Neural crest cell (in vitro differentiated cells): Measurements from ENCODE around the gene ACKR3. TPM values are rescaled to one million over a fixed set of nuclear protein-coding genes. Genes with fewer than 3 reads are reported as not detected.

Source experiments
- DNase-seq: peaks from one replicate; pipeline ENCODE4 v3.0.0; 2021; ENCODE audit warnings: low read depth, mixed read lengths, low spot score
- H3K27ac Mint-ChIP-seq: one replicate; pipeline ENCODE4 v1.8.0; 2021; ENCODE audit warnings: mild to moderate bottlenecking, mixed read lengths; ENCODE audit not compliant: unreplicated experiment
- H3K27me3 Mint-ChIP-seq: 2 replicates; pipeline ENCODE4 v1.8.0; 2021; ENCODE audit warnings: low read depth, mild to moderate bottlenecking, mixed read lengths
- H3K36me3 Mint-ChIP-seq: 2 replicates; pipeline ENCODE4 v1.8.0; 2021; ENCODE audit warnings: low read depth, mild to moderate bottlenecking, mixed read lengths
- H3K4me1 Mint-ChIP-seq: 2 replicates; pipeline ENCODE4 v1.8.0; 2021; ENCODE audit warnings: mixed read lengths
- H3K4me3 Mint-ChIP-seq: one replicate; pipeline ENCODE4 v1.8.0; 2021; ENCODE audit warnings: mild to moderate bottlenecking, mixed read lengths
- H3K9me3 Mint-ChIP-seq: 2 replicates; pipeline ENCODE4 v1.8.0; 2021; ENCODE audit warnings: mixed read lengths
- total RNA-seq: library from RNA; stranded (reverse); gene quantifications from 2 replicates; pipeline ENCODE4 v1.2.1, GENCODE V29; 2021
- TF ChIP-seq, protein P1 (sequence below): fragments of 200-600 bp; sonication (generic); conservative IDR thresholded peaks from 2 replicates; pipeline ENCODE4 v1.5.0; 2021; ENCODE audit warnings: antibody characterized with exemption, mild to moderate bottlenecking

ACKR3 gene
- total RNA-seq, 1 donor from 2014 or later, result 24.5 TPM

DNA sequence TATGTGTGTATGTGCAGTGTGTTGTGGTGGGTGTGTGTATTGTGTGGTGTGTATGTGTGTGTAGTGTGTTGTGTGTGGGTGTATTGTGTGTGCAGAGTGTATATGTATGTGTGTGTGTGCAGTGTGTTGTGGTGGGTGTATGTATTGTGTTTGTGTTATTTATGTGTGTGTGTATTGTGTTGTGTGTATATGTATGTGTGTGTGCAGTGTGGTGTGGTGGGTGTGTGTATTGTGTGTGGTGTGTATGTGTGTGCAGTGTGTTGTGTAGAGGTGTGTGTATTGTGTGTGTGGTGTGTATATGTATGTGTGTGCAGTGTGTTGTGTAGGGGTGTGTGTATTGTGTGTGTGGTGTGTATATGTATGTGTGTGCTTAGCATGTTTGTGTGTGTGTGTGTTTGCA is 24.3 kb downstream of the ACKR3 start:
- Mint-ChIP-seq H3K27me3 (no peaks in the 10 kb centered on the region), H3K36me3 (no peaks in the 10 kb centered on the region), H3K9me3 (no peaks in the 10 kb centered on the region), H3K4me3 (no peak overlapping the region), H3K4me1 (peaks cover 2% of the 10 kb centered on the region), H3K27ac (no peak overlapping the region)
- TF ChIP-seq, protein P1, sequence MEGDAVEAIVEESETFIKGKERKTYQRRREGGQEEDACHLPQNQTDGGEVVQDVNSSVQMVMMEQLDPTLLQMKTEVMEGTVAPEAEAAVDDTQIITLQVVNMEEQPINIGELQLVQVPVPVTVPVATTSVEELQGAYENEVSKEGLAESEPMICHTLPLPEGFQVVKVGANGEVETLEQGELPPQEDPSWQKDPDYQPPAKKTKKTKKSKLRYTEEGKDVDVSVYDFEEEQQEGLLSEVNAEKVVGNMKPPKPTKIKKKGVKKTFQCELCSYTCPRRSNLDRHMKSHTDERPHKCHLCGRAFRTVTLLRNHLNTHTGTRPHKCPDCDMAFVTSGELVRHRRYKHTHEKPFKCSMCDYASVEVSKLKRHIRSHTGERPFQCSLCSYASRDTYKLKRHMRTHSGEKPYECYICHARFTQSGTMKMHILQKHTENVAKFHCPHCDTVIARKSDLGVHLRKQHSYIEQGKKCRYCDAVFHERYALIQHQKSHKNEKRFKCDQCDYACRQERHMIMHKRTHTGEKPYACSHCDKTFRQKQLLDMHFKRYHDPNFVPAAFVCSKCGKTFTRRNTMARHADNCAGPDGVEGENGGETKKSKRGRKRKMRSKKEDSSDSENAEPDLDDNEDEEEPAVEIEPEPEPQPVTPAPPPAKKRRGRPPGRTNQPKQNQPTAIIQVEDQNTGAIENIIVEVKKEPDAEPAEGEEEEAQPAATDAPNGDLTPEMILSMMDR, result no peak
- DNase-seq, result no peak

DNA sequence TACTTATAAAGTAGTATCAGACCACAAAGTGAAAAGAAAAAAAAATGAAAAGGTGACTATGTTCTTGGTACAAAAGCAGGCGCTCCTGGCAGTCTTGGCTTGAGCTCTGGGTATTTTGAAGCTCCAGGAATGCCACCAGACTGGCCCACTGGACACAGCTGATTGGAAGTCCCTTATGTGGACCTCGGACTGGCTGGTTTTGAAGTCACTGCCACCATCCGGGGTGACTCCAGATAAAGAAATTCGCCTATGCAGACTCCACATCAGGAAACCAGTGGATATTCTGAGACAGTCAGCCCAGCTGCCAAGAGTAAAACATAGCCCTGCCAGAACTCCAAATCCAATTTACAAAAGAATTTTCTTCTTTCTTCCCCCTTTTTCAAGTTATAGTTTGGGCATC is 28.0 kb downstream of the ACKR3 start:
- no peak overlapping the region for H3K27ac Mint-ChIP-seq
- no peaks in the 10 kb centered on the region for H3K4me1 Mint-ChIP-seq
- no peaks in the 10 kb centered on the region for H3K9me3 Mint-ChIP-seq
- H3K36me3 Mint-ChIP-seq, result no peaks in the 10 kb centered on the region
- TF ChIP-seq, protein P1, result no peak
- H3K27me3 Mint-ChIP-seq, result no peaks in the 10 kb centered on the region
- H3K4me3 Mint-ChIP-seq, result no peak overlapping the region
- DNase-seq, result no peak

DNA sequence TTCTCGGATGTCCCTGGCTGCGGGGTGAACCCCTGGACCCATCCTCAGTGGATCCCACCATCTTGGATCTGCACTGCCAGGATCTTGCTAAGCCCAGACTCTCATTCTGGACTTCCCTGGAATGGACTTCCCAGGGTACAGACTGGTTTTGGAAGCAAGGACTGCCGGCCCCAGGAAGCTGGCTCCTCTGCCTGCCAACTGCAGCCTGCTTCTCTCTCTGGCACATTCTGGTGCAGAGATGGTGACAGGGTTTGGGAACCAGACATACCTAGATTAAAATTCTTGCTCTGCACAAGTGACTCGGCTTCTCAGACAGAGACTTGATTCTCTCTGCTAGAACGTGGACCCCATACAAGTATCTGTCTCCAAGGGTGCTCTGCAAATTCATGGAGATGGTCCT is 29.4 kb downstream of the ACKR3 start:
- Mint-ChIP-seq H3K4me1 (peaks cover 2% of the 10 kb centered on the region), H3K36me3 (no peaks in the 10 kb centered on the region), H3K27ac (no peak overlapping the region), H3K27me3 (no peaks in the 10 kb centered on the region), H3K9me3 (no peaks in the 10 kb centered on the region), H3K4me3 (no peak overlapping the region)
- TF ChIP-seq, protein P1, result no peak
- DNase-seq, result no peak

DNA sequence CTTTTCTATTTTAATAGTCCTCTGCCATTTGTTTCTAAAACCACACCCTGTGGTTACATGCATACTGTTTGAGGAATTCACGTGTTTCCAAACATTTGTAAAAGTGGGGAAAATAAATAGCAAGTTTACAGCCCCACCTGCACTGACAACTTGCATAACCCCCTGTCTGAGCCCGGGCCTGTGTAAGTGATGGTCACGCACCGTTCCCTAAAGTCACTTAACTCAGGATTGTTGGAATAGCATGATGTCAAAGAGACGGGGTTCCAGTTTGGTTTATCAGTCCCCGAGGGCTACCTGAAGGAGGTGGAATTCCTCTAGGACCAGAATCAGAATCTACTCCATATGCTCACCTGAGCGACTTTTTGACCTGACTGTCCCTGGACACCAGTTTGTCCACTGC is 30.5 kb downstream of the ACKR3 start:
- no peaks in the 10 kb centered on the region for H3K9me3 Mint-ChIP-seq
- H3K27me3 Mint-ChIP-seq, result no peaks in the 10 kb centered on the region
- H3K4me3 Mint-ChIP-seq, result no peak overlapping the region
- no peaks in the 10 kb centered on the region for H3K36me3 Mint-ChIP-seq
- H3K27ac Mint-ChIP-seq, result no peak overlapping the region
- TF ChIP-seq, protein P1, result no peak
- H3K4me1 Mint-ChIP-seq, result peaks cover 13% of the 10 kb centered on the region
- no peak for DNase-seq

DNA sequence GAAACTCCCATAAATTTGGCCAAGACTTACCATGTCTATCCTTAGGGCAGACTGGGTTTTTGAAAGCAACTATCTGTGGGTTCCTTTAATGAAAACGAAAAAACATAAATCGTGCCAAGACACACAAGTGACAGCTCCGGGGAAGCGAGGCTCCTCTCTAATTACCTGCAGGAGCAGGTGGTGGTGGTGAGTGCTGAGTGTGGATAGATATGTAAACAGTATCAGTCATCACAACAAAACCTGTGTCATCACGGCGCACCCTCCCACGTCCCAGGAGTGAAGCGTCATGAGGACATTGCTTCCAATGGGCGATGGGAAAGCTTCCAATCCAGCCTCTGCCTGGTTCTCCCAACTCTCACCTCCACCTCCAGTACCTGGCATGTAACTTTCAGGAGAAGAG is 31.3 kb downstream of the ACKR3 start:
- Mint-ChIP-seq H3K9me3 (no peaks in the 10 kb centered on the region), H3K36me3 (no peaks in the 10 kb centered on the region), H3K4me3 (no peak overlapping the region), H3K27me3 (no peaks in the 10 kb centered on the region), H3K27ac (no peak overlapping the region), H3K4me1 (peaks cover 16% of the 10 kb centered on the region)
- DNase-seq, result no peak
- TF ChIP-seq, protein P1, result no peak
